ENCODE measurements around the gene ANKS1B.
"Not testable (repeated sequence)": the region's sequence is repeated elsewhere in the genome, so short reads cannot be mapped to it uniquely, and the experiment has no call there.

The ANKS1B gene

GRCh38 chr12:98970950-98971349, 1013.8 kb downstream of the ANKS1B start:
- no peak for DNase-seq (ENCODE audit: low read depth in 1 of 2, low spot score in 1 of 2)

GRCh38 chr12:98970210-98970609, 1014.5 kb downstream of the ANKS1B start:
- no peak for DNase-seq (ENCODE audit: low read depth in 1 of 2, low spot score in 1 of 2)

- no peak for DNase-seq (ENCODE audit: low read depth in 1 of 2, low spot score in 1 of 2)
These were observed 1015.8 kb downstream of the ANKS1B start for GRCh38 chr12:98968896-98969295.

GRCh38 chr12:98957135-98957534, 1027.6 kb downstream of the ANKS1B start:
- not testable (repeated sequence) for DNase-seq (ENCODE audit: low read depth in 1 of 2, low spot score in 1 of 2)

GRCh38 chr12:98955284-98955683, 1029.5 kb downstream of the ANKS1B start:
- DNase-seq (ENCODE audit: low read depth in 1 of 2, low spot score in 1 of 2) = no peak

GRCh38 chr12:98954506-98954905, 1030.2 kb downstream of the ANKS1B start:
- DNase-seq (ENCODE audit: low read depth in 1 of 2, low spot score in 1 of 2) = no peak

- no peak for DNase-seq (ENCODE audit: low read depth in 1 of 2, low spot score in 1 of 2)
These were observed 1033.3 kb downstream of the ANKS1B start for GRCh38 chr12:98951406-98951805.

GRCh38 chr12:98948343-98948949, 1036.3 kb downstream of the ANKS1B start:
- no peak for DNase-seq (ENCODE audit: low read depth in 1 of 2, low spot score in 1 of 2)

GRCh38 chr12:98945864-98946263, 1038.9 kb downstream of the ANKS1B start:
- DNase-seq (ENCODE audit: low read depth in 1 of 2, low spot score in 1 of 2) = no peak

- no peak for DNase-seq (ENCODE audit: low read depth in 1 of 2, low spot score in 1 of 2)
These were observed 1044.8 kb downstream of the ANKS1B start for GRCh38 chr12:98939926-98940325.

GRCh38 chr12:98939350-98939749, 1045.4 kb downstream of the ANKS1B start:
- no peak for DNase-seq (ENCODE audit: low read depth in 1 of 2, low spot score in 1 of 2)

- DNase-seq (ENCODE audit: low read depth in 1 of 2, low spot score in 1 of 2) = no peak
These were observed 1048.9 kb downstream of the ANKS1B start for GRCh38 chr12:98935847-98936246.

- no peak for DNase-seq (ENCODE audit: low read depth in 1 of 2, low spot score in 1 of 2)
These were observed 1061.9 kb downstream of the ANKS1B start for GRCh38 chr12:98922871-98923270.

- no peak for DNase-seq (ENCODE audit: low read depth in 1 of 2, low spot score in 1 of 2)
These were observed 1066.4 kb downstream of the ANKS1B start for GRCh38 chr12:98918176-98918863.

GRCh38 chr12:98916106-98916505, 1068.6 kb downstream of the ANKS1B start:
- no peak for DNase-seq (ENCODE audit: low read depth in 1 of 2, low spot score in 1 of 2)

GRCh38 chr12:98912401-98912974, 1072.2 kb downstream of the ANKS1B start:
- no peak for DNase-seq (ENCODE audit: low read depth in 1 of 2, low spot score in 1 of 2)

- no peak for DNase-seq (ENCODE audit: low read depth in 1 of 2, low spot score in 1 of 2)
These were observed 1073.3 kb downstream of the ANKS1B start for GRCh38 chr12:98911396-98911795.

- DNase-seq (ENCODE audit: low read depth in 1 of 2, low spot score in 1 of 2) = no peak
These were observed 1075.0 kb downstream of the ANKS1B start for GRCh38 chr12:98909746-98910145.

- no peak for DNase-seq (ENCODE audit: low read depth in 1 of 2, low spot score in 1 of 2)
These were observed 1075.9 kb downstream of the ANKS1B start for GRCh38 chr12:98908866-98909265.

GRCh38 chr12:98903875-98904274, 1080.9 kb downstream of the ANKS1B start:
- DNase-seq (ENCODE audit: low read depth in 1 of 2, low spot score in 1 of 2) = no peak

GRCh38 chr12:98901189-98901588, 1083.5 kb downstream of the ANKS1B start:
- DNase-seq (ENCODE audit: low read depth in 1 of 2, low spot score in 1 of 2) = no peak

GRCh38 chr12:98896938-98897337, 1087.8 kb downstream of the ANKS1B start:
- DNase-seq (ENCODE audit: low read depth in 1 of 2, low spot score in 1 of 2) = no peak

All from stimulated activated CD4-positive, alpha-beta T cell treated with anti-CD3 and anti-CD28 coated beads, Interleukin-15, amount 100 ng/mL, for 1 hour (primary cell).